ENCODE results near the gene TEKT5. TPM values are rescaled to one million over a fixed set of nuclear protein-coding genes. Genes with fewer than 3 reads are reported as not detected.
A peak's percentile ranks its signal among the peaks of the same experiment; 100 is the strongest.

TEKT5 gene
- total and polyA plus RNA-seq, 9 of the 15 experiments (the other 6 are each of a cell fraction or from before 2014, with no cell fraction given): 0.10 to 0.19 TPM; not detected in 7

- TF ChIP-seq RBBP5 (IDR thresholded peaks at IDR 0.05; ENCODE audit: borderline replicate concordance, insufficient read depth, low read length, poor library complexity, severe bottlenecking) (peak; percentile 85), ZNF121 (CRISPR knock-in tag; conservative IDR thresholded peaks at IDR 0.05) (no peak), ZNF436 (CRISPR knock-in tag; IDR thresholded peaks at IDR 0.05) (no peak), POLR2G (IDR thresholded peaks at IDR 0.05; ENCODE audit: low read depth, low read length) (peak; percentile 98), ZBTB9 (CRISPR knock-in tag; IDR thresholded peaks at IDR 0.05) (peak; percentile 41; the same call in 1 of the 2 replicates), CREB3 (tag; conservative IDR thresholded peaks at IDR 0.05; ENCODE audit: low read depth) (no peak), STAT5A (IDR thresholded peaks at IDR 0.05; ENCODE audit: borderline replicate concordance, low read length) (no peak), CHD4 (IDR thresholded peaks at IDR 0.05; ENCODE audit: insufficient read depth, insufficient replicate concordance, low read depth, low read length, poor library complexity, severe bottlenecking) (no peak), E2F3 (CRISPR knock-in tag; IDR thresholded peaks at IDR 0.05) (peak; percentile 84), MAFK (IDR thresholded peaks at IDR 0.05; ENCODE audit: low read length) (0 out of 2 replicates have a peak, but pooled peaks have one; percentile 14), ZNF134 (CRISPR knock-in tag; conservative IDR thresholded peaks at IDR 0.05) (0 out of 2 replicates have a peak, but pooled peaks have one; percentile 37), BDP1 (IDR thresholded peaks at IDR 0.05; ENCODE audit: insufficient read depth, insufficient read length) (no peak), ZNF512 (tag; IDR thresholded peaks at IDR 0.05) (no peak), EGR1 (conservative IDR thresholded peaks at IDR 0.05) (peak; percentile 77), PHTF2 (CRISPR knock-in tag; IDR thresholded peaks at IDR 0.05) (no peak), CEBPZ (IDR thresholded peaks at IDR 0.05; ENCODE audit: borderline replicate concordance, low read depth, low read length) (no peak), RB1 (IDR thresholded peaks at IDR 0.05; ENCODE audit: low read depth) (peak; percentile 72; the same call in 1 of the 2 replicates), KAT7 (CRISPR knock-in tag; IDR thresholded peaks at IDR 0.05; ENCODE audit: borderline replicate concordance) (no peak), STAT5B (CRISPR knock-in tag; IDR thresholded peaks at IDR 0.05) (no peak)
Measured at GRCh38 chr16:10743610-10744369, 49.1 kb upstream of the TEKT5 start, which contains the start of gene NUBP1 (continued).
